ENCODE data around the gene FHIT.
"Not testable (repeated sequence)": the region's sequence is repeated elsewhere in the genome, so short reads cannot be mapped to it uniquely, and the experiment has no call there.

The FHIT gene

GRCh38 chr3:61194892-61195538, 56.2 kb downstream of the FHIT start:
- DNase-seq (ENCODE audit: insufficient read length, low spot score): no peak
- FAIRE-seq: no peak
- TF ChIP-seq, protein P1, sequence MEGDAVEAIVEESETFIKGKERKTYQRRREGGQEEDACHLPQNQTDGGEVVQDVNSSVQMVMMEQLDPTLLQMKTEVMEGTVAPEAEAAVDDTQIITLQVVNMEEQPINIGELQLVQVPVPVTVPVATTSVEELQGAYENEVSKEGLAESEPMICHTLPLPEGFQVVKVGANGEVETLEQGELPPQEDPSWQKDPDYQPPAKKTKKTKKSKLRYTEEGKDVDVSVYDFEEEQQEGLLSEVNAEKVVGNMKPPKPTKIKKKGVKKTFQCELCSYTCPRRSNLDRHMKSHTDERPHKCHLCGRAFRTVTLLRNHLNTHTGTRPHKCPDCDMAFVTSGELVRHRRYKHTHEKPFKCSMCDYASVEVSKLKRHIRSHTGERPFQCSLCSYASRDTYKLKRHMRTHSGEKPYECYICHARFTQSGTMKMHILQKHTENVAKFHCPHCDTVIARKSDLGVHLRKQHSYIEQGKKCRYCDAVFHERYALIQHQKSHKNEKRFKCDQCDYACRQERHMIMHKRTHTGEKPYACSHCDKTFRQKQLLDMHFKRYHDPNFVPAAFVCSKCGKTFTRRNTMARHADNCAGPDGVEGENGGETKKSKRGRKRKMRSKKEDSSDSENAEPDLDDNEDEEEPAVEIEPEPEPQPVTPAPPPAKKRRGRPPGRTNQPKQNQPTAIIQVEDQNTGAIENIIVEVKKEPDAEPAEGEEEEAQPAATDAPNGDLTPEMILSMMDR (IDR thresholded peaks at IDR 0.05; ENCODE audit: insufficient read depth, missing control alignments): no peak

DNA sequence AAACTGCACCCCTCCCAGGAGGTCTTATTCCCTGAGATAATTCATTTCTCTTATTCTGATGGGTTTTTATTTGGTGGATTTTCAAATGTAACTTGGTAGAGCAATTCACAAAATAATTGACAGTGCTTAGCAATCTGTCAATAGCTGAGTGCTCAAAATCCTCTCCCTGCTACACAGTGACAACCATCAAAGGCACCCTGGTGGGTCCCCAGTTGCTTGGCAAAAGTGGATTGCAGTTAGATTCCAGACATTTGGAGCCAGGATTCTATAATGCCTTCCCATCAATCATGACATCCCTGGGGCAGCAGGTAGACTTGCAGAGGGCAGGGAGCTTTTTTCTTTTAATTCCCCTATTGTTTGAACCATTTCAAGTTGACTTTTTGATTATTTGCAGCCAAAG, 59.0 kb downstream of the FHIT start:
- DNase-seq (ENCODE audit: insufficient read length, low spot score): no peak
- TF ChIP-seq, protein P1 (IDR thresholded peaks at IDR 0.05; ENCODE audit: insufficient read depth, missing control alignments): no peak
- FAIRE-seq: no peak

DNA sequence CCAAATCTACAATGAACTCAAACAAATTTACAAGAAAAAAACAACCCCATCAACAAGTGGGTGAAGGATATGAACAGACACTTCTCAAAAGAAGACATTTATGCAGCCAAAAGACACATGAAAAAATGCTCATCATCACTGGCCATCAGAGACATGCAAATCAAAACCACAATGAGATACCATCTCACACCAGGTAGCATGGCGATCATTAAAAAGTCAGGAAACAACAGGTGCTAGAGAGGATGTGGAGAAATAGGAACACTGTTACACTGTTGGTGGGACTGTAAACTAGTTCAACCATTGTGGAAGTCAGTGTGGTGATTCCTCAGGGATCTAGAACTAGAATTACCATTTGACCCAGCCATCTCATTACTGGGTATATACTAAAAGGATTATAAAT, 61.0 kb downstream of the FHIT start:
- not testable (repeated sequence) for DNase-seq (ENCODE audit: insufficient read length, low spot score); FAIRE-seq

GRCh38 chr3:61186030-61186429, 65.2 kb downstream of the FHIT start:
- TF ChIP-seq, protein P1 (IDR thresholded peaks at IDR 0.05; ENCODE audit: insufficient read depth, missing control alignments): no peak
- no peak for FAIRE-seq
- no peak for DNase-seq (ENCODE audit: insufficient read length, low spot score)

GRCh38 chr3:61184956-61185355, 66.3 kb downstream of the FHIT start:
- TF ChIP-seq, protein P1 (IDR thresholded peaks at IDR 0.05; ENCODE audit: insufficient read depth, missing control alignments): no peak
- DNase-seq (ENCODE audit: insufficient read length, low spot score) (no peak), FAIRE-seq (no peak)

GRCh38 chr3:61182662-61183061, 68.6 kb downstream of the FHIT start:
- FAIRE-seq (no peak), DNase-seq (ENCODE audit: insufficient read length, low spot score) (no peak)
- TF ChIP-seq, protein P1 (IDR thresholded peaks at IDR 0.05; ENCODE audit: insufficient read depth, missing control alignments): no peak

- TF ChIP-seq, protein P1 (IDR thresholded peaks at IDR 0.05; ENCODE audit: insufficient read depth, missing control alignments): no peak
- DNase-seq (ENCODE audit: insufficient read length, low spot score) (no peak), FAIRE-seq (no peak)
Measured at GRCh38 chr3:61181874-61182273, 69.4 kb downstream of the FHIT start.

DNA sequence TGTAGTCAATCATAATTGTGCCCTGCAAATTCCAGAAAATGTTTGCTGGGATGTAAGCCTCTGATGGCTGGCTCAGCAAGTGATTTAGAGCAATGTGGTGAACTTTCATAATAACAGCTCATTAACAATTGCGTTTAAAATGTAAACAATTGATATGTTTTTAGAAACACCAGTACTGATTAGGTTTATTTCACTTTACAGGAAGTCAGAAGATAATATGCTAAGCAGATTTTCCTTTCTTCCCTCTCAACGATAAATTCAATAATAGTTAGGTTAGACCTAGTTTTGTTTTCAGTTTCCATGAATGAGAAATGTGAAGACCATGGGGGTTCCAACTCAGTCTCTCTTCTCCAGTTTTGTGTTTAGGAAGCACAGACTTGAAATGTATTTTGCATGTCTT, 71.0 kb downstream of the FHIT start:
- TF ChIP-seq, protein P1 (IDR thresholded peaks at IDR 0.05; ENCODE audit: insufficient read depth, missing control alignments): no peak
- DNase-seq (ENCODE audit: insufficient read length, low spot score) (no peak), FAIRE-seq (no peak)

All from D721Med (cell line).